Glomerular visceral epithelial cell (primary cell): Measurements from ENCODE around the gene CAMKK1.

Experiments used
- DNase-seq: peaks from one replicate; pipeline ENCODE4 v3.0.0-alpha.2; 2016; ENCODE audit errors: extremely low spot score

CAMKK1 gene

GRCh38 chr17:3812771-3813170, 80.1 kb downstream of the CAMKK1 start:
- DNase-seq: no peak

- DNase-seq: no peak
Observed at GRCh38 chr17:3812284-3812683, 80.6 kb downstream of the CAMKK1 start.
